Mucosa of descending colon (tissue), 3 donors: ENCODE data around the gene PLEKHA7. TPM values are rescaled to one million over a fixed set of nuclear protein-coding genes. Genes with fewer than 3 reads are reported as not detected.

Source experiments
- ATAC-seq: fragments of 200-7000 bp; cut with Tn5 transposase; one replicate; pipeline ENCODE4 v1.9.1; 2020; ENCODE audit warnings: mild to moderate bottlenecking, moderate library complexity
- DNase-seq, 3 donors: peaks; one replicate each; pipeline ENCODE4 v3.0.0-alpha.2; 2020
- H3K36me3 ChIP-seq: fragments of 200-600 bp; one replicate; pipeline ENCODE4 v1.8.0; 2021; ENCODE audit warnings: low read depth, mild to moderate bottlenecking
- H3K4me1 ChIP-seq: fragments of 200-600 bp; one replicate; pipeline ENCODE4 v1.8.0; 2021; ENCODE audit warnings: low read depth, mild to moderate bottlenecking
- H3K4me3 ChIP-seq: fragments of 200-600 bp; one replicate; pipeline ENCODE4 v1.8.0; 2021; ENCODE audit warnings: mild to moderate bottlenecking
- H3K9me3 ChIP-seq: fragments of 200-600 bp; one replicate; pipeline ENCODE4 v1.8.0; 2021; ENCODE audit warnings: mild to moderate bottlenecking
- intact Hi-C, 2 donors: fragments of 100-400 bp; cut with DNase I in 1 of 2; cut with micrococcal nuclease in 1 of 2; formaldehyde crosslinking; loops; one replicate each; pipeline versions ENCODE4 v1.11.0 to v1.11.1; 2022; cut with DNase I, micrococcal nuclease
- total RNA-seq, 3 donors: library from RNA; stranded (reverse); fragmentation: NEBNext Ultra II Directional in 2 of 3; extraction: Animal tissue kit (Norgen Biotek cat#: 25700) in 2 of 3; gene quantifications; one replicate each; pipeline versions ENCODE4 v1.2.1 to v1.2.4, GENCODE V29; 2021 to 2023
- TF ChIP-seq, protein P1 (sequence below): fragments of 200-600 bp; IDR thresholded peaks from one replicate; pipeline ENCODE4 v1.8.0; 2022; ENCODE audit warnings: antibody characterized with exemption, mild to moderate bottlenecking
- donor health status: DM: no; HTN: no; CAD: no; lungs with moderate emphysema.
- donor health status: DM: no; HTN: no; CAD: no.
- donor health status: DM: no; HTN: yes; CAD: no.

The PLEKHA7 gene
- total RNA-seq, 3 donors from 2014 or later: 67.0 to 120 (median 99.6) TPM

DNA sequence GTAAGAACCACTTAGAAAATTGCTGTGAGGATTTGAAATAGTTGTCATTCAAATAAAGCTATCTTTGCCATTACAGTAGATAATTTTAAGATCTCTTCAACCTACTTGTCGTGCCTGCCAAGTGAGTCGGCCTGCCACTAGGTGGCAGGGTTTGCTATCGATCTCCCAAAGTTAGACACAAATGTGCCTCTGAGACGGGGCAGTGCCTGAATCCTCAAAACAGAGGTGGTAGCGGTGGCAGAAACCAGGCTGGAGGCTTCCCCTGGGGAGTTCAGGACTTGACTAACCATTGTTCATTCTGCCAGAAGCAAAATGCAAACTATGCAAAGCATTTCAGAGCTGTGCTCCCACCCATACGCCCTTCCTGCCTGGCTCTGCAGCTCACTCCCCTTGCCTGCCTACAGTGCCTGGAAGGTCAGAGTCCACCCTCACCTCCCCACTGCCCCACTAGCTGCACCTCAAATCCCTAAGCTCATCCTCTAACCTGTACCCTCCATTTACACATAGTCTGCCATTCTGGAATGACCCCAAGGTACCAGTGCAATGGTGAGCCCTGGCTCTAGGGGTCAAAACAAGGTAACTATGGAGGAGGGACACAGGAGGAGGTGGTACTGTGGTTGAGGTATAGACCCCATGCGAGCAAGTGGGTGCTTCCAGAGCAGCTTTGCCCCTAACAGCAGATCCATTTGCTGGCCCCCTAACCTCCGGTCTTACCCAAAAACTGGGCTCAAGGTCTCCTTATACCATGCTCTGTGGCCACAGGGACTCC lies 193.7 kb downstream of the PLEKHA7 start:
- Histone ChIP-seq H3K36me3 (no peaks in the 10 kb centered on the region), H3K9me3 (no peaks in the 10 kb centered on the region), H3K4me1 (peaks cover 5% of the 10 kb centered on the region), H3K4me3 (no peak overlapping the region)
- TF ChIP-seq, protein P1, sequence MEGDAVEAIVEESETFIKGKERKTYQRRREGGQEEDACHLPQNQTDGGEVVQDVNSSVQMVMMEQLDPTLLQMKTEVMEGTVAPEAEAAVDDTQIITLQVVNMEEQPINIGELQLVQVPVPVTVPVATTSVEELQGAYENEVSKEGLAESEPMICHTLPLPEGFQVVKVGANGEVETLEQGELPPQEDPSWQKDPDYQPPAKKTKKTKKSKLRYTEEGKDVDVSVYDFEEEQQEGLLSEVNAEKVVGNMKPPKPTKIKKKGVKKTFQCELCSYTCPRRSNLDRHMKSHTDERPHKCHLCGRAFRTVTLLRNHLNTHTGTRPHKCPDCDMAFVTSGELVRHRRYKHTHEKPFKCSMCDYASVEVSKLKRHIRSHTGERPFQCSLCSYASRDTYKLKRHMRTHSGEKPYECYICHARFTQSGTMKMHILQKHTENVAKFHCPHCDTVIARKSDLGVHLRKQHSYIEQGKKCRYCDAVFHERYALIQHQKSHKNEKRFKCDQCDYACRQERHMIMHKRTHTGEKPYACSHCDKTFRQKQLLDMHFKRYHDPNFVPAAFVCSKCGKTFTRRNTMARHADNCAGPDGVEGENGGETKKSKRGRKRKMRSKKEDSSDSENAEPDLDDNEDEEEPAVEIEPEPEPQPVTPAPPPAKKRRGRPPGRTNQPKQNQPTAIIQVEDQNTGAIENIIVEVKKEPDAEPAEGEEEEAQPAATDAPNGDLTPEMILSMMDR: peak; percentile 74
- intact Hi-C loops: loop anchor here in 1 of 2 donors (5.0 kb wide), 1 partner anchor 33 kb away; no protein-coding TSS in a partner anchor
- ATAC-seq: peak; percentile 84
- DNase-seq: peak; percentile 65 to 93 (median 81)

DNA sequence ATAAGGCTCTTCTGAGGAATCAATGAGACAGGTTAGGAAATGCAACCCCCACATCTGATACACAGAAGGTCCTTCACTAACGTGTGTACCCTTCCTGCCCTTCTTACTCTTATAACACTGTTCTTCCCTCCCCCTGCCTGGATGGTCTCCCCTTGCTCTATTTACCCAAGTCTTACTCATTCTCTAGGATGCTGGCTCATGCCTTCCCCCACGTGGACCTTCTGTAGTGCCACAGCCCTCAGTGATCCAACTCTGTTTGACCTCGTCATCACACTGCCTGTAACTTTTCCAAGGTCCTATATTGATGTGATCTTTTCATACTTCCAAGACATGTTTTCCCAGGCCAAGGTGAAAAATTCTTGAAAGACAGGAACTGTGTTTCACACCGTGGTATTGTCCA lies 195.9 kb downstream of the PLEKHA7 start:
- Histone ChIP-seq H3K4me3 (no peak overlapping the region), H3K36me3 (no peaks in the 10 kb centered on the region), H3K4me1 (peaks cover 5% of the 10 kb centered on the region), H3K9me3 (no peaks in the 10 kb centered on the region)
- ATAC-seq (no peak), DNase-seq (no peak)
- TF ChIP-seq, protein P1: no peak
- intact Hi-C loops: no loop called here

DNA sequence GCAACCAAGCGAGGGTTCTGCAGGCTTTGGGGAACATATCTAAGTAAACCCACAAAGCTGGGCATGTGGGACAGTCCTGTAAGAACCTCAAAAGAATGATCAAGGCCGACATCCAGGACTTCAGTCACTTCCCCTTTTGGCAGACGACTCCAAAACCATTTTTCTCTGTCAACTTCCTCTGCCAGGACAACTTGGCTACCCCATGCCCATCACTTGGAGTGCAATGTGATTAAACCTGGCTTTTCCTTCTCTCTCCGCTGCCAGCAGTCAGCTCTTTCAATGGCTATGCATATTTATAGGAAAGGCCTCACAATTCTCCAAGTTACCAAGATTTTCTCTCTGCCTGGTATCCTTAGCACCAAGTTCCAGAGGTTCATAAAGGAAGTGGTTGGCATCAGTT lies 196.9 kb downstream of the PLEKHA7 start:
- ATAC-seq: no peak
- Histone ChIP-seq H3K9me3 (no peaks in the 10 kb centered on the region), H3K36me3 (no peaks in the 10 kb centered on the region), H3K4me1 (peaks cover 5% of the 10 kb centered on the region), H3K4me3 (no peak overlapping the region)
- TF ChIP-seq, protein P1: no peak
- intact Hi-C loops: no loop called here
- no peak for DNase-seq

DNA sequence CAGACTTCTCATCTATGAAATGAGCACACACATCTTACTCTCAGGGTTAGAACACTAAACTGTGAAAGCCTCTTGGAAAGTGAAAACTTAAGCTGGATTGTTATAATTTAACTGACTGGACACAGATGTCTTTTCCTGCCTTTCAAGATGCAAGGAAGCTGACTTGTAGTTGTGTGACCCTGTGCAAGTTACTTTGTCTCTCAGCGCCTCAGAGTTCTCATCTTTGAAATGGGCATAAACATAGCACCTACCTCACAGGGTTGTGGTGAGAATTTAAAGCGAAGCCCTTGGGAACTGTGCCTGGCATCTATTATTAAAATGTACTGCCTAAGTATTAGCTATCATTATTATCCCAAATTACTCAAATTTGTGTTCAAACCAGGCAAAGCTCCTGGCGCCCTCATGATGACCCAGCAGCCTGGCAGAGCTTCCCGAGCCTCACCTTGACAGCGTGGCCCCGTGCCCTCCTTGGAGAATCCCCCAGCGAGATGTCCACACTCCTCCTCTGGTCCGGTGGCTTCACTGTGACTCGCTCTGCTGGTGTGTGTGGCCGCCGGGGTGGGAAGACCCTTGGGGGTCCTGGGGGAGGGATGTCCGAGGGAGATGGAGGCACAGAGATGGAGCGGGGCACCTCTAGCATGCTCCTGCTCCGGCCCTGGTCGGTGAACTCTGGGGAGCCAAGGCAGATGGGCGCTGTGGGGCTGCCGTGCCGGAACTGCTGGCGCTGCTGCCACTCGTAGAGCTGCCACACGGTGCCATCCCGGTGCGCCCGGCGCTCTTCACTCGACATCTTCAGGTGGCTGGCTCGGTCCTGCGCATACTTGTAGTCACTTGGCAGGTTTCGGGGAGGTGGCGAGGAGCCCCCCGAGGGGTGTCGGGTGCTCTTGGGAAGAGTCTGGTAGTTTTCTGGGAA lies 197.6 kb downstream of the PLEKHA7 start:
- no peak for DNase-seq
- Histone ChIP-seq H3K4me1 (peaks cover 5% of the 10 kb centered on the region), H3K36me3 (no peaks in the 10 kb centered on the region), H3K9me3 (no peaks in the 10 kb centered on the region), H3K4me3 (no peak overlapping the region)
- ATAC-seq: no peak
- intact Hi-C loops: no loop called here
- TF ChIP-seq, protein P1: no peak

DNA sequence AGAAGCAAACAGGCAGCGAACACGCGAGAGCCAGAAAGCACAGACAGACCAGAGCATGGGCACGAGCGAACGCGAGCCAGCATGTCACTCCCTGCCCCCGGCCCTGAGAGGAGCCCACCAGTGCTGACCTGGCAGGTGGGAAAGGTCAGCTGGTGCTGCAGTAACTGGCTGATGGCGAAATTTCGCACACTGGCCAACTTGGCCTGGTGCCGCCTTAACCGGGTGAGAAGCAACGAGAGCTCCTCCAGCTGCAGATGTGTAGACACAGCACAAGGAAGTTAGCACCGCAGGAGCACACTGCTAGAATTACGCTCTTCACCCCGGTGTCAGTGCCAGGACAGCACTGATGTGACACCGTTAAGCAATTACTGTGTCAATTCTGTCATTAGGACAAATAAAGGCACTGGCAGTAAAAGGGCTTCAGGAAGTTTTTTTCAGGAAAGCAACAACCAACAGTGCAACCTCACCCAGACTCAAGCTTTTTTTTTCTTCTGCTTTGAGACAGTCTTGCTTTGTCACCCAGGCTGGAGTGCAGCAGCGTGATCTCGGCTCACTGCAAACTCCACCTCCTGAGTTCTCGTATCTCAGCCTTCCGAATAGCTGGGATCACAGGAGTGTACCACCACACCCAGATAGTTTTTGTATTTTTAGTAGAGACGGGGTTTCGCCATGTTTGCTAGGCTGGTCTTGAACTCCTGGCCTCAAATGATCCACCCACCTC lies 199.0 kb downstream of the PLEKHA7 start:
- H3K4me3 ChIP-seq: no peak overlapping the region
- TF ChIP-seq, protein P1: no peak
- peak; percentile 39 to 72 (median 53) for DNase-seq
- H3K9me3 ChIP-seq: no peaks in the 10 kb centered on the region
- peaks cover under 1% of the 10 kb centered on the region for H3K4me1 ChIP-seq
- intact Hi-C loops: no loop called here
- ATAC-seq: peak; percentile 67
- no peaks in the 10 kb centered on the region for H3K36me3 ChIP-seq
